Activated B cell treated with CpG ODN at 0.5 μM for 24 hours (primary cell): ENCODE measurements around the gene CAST. TPM values are rescaled to one million over a fixed set of nuclear protein-coding genes. Genes with fewer than 3 reads are reported as not detected.

Experiments used
- ATAC-seq: fragments of 200-7000 bp; cut with Tn5 transposase; one replicate; pipeline ENCODE4 v1.10.0; 2021; ENCODE audit warnings: low read depth, mild to moderate bottlenecking, moderate library complexity
- CTCF ChIA-PET: fragments of 350-600 bp; sonication (Branson Sonifier 250); formaldehyde crosslinking; loops from one replicate; lab custom pipeline; 2021; ENCODE audit warnings: antibody characterized with exemption; lab: Charles Lee
- POLR2A ChIA-PET: fragments of 350-600 bp; sonication (Branson Sonifier 250); formaldehyde crosslinking; loops from one replicate; lab custom pipeline; 2021; ENCODE audit warnings: antibody characterized with exemption; lab: Charles Lee
- DNase-seq: peaks from one replicate; pipeline ENCODE4 v3.0.0; 2022
- H3K27ac Mint-ChIP-seq: one replicate; pipeline ENCODE4 v1.8.0; 2020; ENCODE audit warnings: mixed read lengths
- H3K27me3 Mint-ChIP-seq: one replicate; pipeline ENCODE4 v1.8.0; 2021; ENCODE audit warnings: mixed read lengths
- H3K36me3 Mint-ChIP-seq: one replicate; pipeline ENCODE4 v1.8.0; 2021; ENCODE audit warnings: low read depth, mixed read lengths
- H3K4me1 Mint-ChIP-seq: one replicate; pipeline ENCODE4 v1.8.0; 2021; ENCODE audit warnings: mixed read lengths
- H3K4me3 Mint-ChIP-seq: one replicate; pipeline ENCODE4 v1.8.0; 2020; ENCODE audit warnings: mild to moderate bottlenecking, mixed read lengths
- H3K9me3 Mint-ChIP-seq: one replicate; pipeline ENCODE4 v1.8.0; 2020; ENCODE audit warnings: mixed read lengths
- intact Hi-C: fragments of 100-400 bp; cut with micrococcal nuclease; formaldehyde crosslinking; loops from one replicate; pipeline ENCODE4 v1.15.1; 2024
- total RNA-seq: library from RNA; stranded (reverse); gene quantifications from 2 replicates; pipeline ENCODE4 v1.2.3, GENCODE V29; 2022
- TF ChIP-seq, protein P1 (sequence below): fragments of 200-600 bp; IDR thresholded peaks from one replicate; pipeline ENCODE4 v1.8.0; 2022; ENCODE audit warnings: antibody characterized with exemption, mild to moderate bottlenecking

Gene CAST
- total RNA-seq, 1 donor from 2014 or later, result 211 TPM

DNA sequence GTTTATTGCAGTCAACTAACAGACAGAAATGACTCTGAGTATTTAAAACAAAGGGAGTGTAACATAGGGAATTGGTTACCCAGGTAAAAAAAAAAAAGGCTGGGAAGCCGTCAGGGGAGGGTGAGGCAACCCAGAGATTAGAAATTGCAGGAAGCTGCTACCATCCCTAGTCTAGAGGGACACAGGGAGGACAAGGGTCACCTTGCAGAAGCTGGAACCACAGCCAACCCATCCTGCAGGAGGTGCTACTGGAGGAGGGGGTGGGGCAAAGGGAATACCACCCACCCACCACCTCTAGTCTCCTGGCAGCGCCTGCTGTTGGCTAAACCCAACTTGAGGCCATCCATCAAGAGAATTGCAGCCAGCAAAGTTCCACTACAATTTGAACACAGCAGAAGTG is 6.5 kb downstream of the CAST start:
- no peaks in the 10 kb centered on the region for H3K27me3 Mint-ChIP-seq
- TF ChIP-seq, protein P1, sequence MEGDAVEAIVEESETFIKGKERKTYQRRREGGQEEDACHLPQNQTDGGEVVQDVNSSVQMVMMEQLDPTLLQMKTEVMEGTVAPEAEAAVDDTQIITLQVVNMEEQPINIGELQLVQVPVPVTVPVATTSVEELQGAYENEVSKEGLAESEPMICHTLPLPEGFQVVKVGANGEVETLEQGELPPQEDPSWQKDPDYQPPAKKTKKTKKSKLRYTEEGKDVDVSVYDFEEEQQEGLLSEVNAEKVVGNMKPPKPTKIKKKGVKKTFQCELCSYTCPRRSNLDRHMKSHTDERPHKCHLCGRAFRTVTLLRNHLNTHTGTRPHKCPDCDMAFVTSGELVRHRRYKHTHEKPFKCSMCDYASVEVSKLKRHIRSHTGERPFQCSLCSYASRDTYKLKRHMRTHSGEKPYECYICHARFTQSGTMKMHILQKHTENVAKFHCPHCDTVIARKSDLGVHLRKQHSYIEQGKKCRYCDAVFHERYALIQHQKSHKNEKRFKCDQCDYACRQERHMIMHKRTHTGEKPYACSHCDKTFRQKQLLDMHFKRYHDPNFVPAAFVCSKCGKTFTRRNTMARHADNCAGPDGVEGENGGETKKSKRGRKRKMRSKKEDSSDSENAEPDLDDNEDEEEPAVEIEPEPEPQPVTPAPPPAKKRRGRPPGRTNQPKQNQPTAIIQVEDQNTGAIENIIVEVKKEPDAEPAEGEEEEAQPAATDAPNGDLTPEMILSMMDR, result no peak
- intact Hi-C loops, result no loop called here
- H3K27ac Mint-ChIP-seq, result no peak overlapping the region
- H3K36me3 Mint-ChIP-seq, result peaks cover 25% of the 10 kb centered on the region
- ChIA-PET CTCF (no interaction called here), POLR2A (no interaction called here)
- no peak for ATAC-seq
- no peak overlapping the region for H3K4me3 Mint-ChIP-seq
- no peak for DNase-seq
- no peaks in the 10 kb centered on the region for H3K9me3 Mint-ChIP-seq
- H3K4me1 Mint-ChIP-seq, result peaks cover 31% of the 10 kb centered on the region

DNA sequence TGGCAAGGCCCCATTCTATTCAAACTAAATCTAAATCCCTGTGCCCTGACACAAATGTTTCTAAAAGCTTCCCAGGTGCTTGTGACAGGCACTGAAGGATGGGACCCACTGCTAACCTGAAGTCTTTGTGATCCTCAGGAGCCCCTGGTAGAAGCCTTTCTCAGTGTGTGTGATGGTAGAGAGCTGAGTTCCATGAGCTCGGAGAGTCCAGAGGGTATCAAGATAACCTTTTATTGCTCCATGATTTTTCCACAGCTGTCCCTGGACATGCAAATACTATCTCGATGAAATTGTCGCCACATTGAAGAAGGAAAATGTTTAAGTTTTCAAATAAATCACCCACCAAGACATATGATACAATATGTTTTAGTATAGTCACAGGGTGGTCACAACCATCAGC is 7.7 kb downstream of the CAST start:
- ChIA-PET CTCF (no interaction called here), POLR2A (no interaction called here)
- H3K4me1 Mint-ChIP-seq, result peaks cover 22% of the 10 kb centered on the region

DNA sequence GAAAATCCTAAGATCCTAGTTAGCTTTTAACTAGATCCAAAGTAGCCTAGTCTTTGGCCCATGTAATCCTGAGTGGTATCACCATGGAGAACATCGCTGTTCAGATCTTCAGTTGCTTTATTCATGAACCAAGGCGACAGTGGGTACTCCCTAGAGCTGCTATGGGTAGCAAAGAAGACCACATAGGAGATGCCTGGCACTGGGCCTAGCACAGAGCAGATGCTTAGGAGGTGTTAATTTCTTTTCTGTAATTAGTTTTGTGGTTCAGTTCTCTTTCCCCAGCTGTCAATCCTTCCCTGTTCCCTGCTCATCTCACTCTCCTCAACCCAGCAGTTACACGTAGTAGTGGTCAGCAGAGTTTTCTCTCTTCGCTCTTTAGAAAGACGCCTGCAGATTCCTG is 9.3 kb downstream of the CAST start:
- intact Hi-C loops, result no loop called here
- no peak for DNase-seq
- no peaks in the 10 kb centered on the region for H3K27me3 Mint-ChIP-seq
- no peak for ATAC-seq
- ChIA-PET CTCF (no interaction called here), POLR2A (interaction anchor here (1.0 to 1.4 kb wide), 2 partner anchors 8 to 9 kb away, joined by 3 to 4 read pairs; partner anchors contain the start of gene CAST)
- H3K27ac Mint-ChIP-seq, result no peak overlapping the region
- TF ChIP-seq, protein P1, result no peak
- H3K36me3 Mint-ChIP-seq, result peaks cover 34% of the 10 kb centered on the region
- no peak overlapping the region for H3K4me3 Mint-ChIP-seq
- H3K9me3 Mint-ChIP-seq, result no peaks in the 10 kb centered on the region
- peaks cover 13% of the 10 kb centered on the region for H3K4me1 Mint-ChIP-seq

More for the DNA sequence above, 7.7 kb downstream of the CAST start:
- no peak overlapping the region for H3K4me3 Mint-ChIP-seq
- ATAC-seq (no peak), DNase-seq (no peak)
- intact Hi-C loops, result no loop called here
- TF ChIP-seq, protein P1, result no peak
- no peaks in the 10 kb centered on the region for H3K27me3 Mint-ChIP-seq
- no peaks in the 10 kb centered on the region for H3K9me3 Mint-ChIP-seq
- no peak overlapping the region for H3K27ac Mint-ChIP-seq
- H3K36me3 Mint-ChIP-seq, result peaks cover 26% of the 10 kb centered on the region

DNA sequence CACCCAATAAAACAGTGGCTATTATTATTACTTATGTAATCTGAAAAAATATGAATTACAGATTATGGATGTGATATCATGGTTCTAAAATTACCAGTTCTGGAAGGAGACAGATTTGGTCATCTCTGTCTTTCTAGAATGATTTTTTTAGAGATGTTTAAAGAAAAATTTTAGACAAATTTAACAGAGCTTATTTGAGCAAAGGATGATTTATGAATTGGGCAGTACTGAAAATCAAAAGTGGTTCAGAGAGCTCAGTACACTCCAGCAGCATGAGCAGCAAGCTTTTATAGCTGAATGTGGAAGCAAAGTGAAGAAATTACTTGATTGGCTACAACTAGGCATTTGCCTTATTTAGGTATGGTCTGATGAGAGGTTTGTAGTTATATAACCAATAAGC is 11.0 kb downstream of the CAST start:
- H3K4me1 Mint-ChIP-seq, result peaks cover 6% of the 10 kb centered on the region
- no peaks in the 10 kb centered on the region for H3K9me3 Mint-ChIP-seq
- TF ChIP-seq, protein P1, result no peak
- no peaks in the 10 kb centered on the region for H3K27me3 Mint-ChIP-seq
- H3K4me3 Mint-ChIP-seq, result no peak overlapping the region
- ChIA-PET POLR2A (no interaction called here), CTCF (no interaction called here)
- DNase-seq (no peak), ATAC-seq (no peak)
- intact Hi-C loops, result no loop called here
- peaks cover 50% of the 10 kb centered on the region for H3K36me3 Mint-ChIP-seq
- H3K27ac Mint-ChIP-seq, result no peak overlapping the region

DNA sequence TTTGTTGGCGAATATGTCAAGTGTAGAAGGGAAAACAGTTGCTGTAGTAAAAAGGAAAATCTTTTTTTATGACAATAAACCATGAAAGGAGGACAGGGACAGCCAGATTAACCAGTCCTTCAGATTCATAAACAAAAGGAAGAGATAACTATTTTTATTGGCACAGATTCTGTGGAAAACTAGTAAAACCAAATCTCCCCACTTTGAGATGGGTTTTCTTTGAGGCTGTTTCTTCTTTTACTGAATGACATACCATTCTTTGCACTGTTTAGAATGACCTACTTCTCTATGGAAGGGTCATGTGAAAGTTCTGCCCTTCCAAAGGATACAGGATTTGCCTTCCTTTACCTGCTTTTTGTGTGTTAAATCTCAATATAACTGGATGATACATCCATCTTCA is 13.7 kb downstream of the CAST start:
- H3K27me3 Mint-ChIP-seq, result no peaks in the 10 kb centered on the region
- peaks cover 15% of the 10 kb centered on the region for H3K4me1 Mint-ChIP-seq
- POLR2A ChIA-PET, result no interaction called here
- ATAC-seq (no peak), DNase-seq (no peak)
- intact Hi-C loops, result no loop called here
- CTCF ChIA-PET, result no interaction called here
- TF ChIP-seq, protein P1, result no peak
- H3K9me3 Mint-ChIP-seq, result no peaks in the 10 kb centered on the region
- peaks cover 56% of the 10 kb centered on the region for H3K36me3 Mint-ChIP-seq
- H3K4me3 Mint-ChIP-seq, result no peak overlapping the region
- no peak overlapping the region for H3K27ac Mint-ChIP-seq
